ENCODE results near the gene MMEL1.

DNA sequence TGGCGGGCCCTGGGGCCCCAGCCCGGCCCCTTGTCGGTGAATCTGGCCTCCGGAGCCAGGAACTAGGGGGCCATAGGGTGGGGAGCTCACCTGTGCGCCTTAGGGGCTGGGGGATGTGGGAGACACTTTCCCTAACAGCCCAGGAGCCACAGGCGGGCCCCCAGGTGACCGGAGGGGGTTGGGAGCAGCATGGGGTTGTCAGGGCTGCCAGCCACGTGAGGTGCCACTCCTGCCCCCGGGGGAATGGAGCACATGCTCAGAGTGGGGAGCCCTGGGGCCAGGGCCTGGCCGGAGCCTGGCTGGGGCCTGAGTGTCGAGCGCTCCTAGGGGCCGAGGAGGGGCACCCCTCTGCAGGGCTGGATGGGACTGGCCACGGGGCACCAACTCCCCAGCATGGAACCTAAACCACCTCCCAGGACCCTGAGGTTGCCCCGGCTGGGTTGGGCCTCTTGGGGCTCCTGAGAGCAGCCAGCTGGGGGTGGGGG lies 26.4 kb downstream of the MMEL1 start:
- TF ChIP-seq, protein P1, sequence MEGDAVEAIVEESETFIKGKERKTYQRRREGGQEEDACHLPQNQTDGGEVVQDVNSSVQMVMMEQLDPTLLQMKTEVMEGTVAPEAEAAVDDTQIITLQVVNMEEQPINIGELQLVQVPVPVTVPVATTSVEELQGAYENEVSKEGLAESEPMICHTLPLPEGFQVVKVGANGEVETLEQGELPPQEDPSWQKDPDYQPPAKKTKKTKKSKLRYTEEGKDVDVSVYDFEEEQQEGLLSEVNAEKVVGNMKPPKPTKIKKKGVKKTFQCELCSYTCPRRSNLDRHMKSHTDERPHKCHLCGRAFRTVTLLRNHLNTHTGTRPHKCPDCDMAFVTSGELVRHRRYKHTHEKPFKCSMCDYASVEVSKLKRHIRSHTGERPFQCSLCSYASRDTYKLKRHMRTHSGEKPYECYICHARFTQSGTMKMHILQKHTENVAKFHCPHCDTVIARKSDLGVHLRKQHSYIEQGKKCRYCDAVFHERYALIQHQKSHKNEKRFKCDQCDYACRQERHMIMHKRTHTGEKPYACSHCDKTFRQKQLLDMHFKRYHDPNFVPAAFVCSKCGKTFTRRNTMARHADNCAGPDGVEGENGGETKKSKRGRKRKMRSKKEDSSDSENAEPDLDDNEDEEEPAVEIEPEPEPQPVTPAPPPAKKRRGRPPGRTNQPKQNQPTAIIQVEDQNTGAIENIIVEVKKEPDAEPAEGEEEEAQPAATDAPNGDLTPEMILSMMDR (conservative IDR thresholded peaks at IDR 0.05 in 1 of 2, IDR thresholded peaks at IDR 0.05 in 1 of 2; ENCODE audit: low read depth in 1 of 2, low read length in 2 of 2), result no peak
- TF ChIP-seq EZH2 (IDR thresholded peaks at IDR 0.05; ENCODE audit: low read length, missing control alignments), result no peak

All from fibroblast of lung (primary cell).